Naive thymus-derived CD4-positive, alpha-beta T cell (primary cell): Measurements from ENCODE around the gene BCL2. TPM values are rescaled to one million over a fixed set of nuclear protein-coding genes. Genes with fewer than 3 reads are reported as not detected.

Experiments used
- ATAC-seq: fragments of 150-1000 bp; cut with Tn5 transposase; 2 replicates; pipeline ENCODE4 v1.10.0; 2021; ENCODE audit warnings: mild to moderate bottlenecking, moderate library complexity
- CTCF ChIA-PET: fragments of 350-600 bp; sonication (Branson Sonifier 250); formaldehyde crosslinking; loops from one replicate; lab custom pipeline; 2021; ENCODE audit warnings: antibody characterized with exemption; lab: Charles Lee
- POLR2A ChIA-PET: fragments of 350-600 bp; sonication (Branson Sonifier 250); formaldehyde crosslinking; loops from one replicate; lab custom pipeline; 2021; ENCODE audit warnings: antibody characterized with exemption, inconsistent platforms; lab: Charles Lee
- DNase-seq, 9 donors: peaks; one replicate each; pipeline versions ENCODE4 v3.0.0 to v3.0.0-alpha.2; 2020 to 2022; ENCODE audit warnings: mixed read lengths in 1 of 9
- H3K27ac ChIP-seq: one replicate; pipeline ENCODE4 v1.7.0; 2013; ENCODE audit warnings: mild to moderate bottlenecking, low read depth, low read length, moderate library complexity
- H3K27me3 ChIP-seq, 2 donors: one replicate each; pipeline ENCODE4 v1.7.0; 2013; ENCODE audit warnings: low read length in 2 of 2, mild to moderate bottlenecking in 2 of 2, moderate library complexity in 2 of 2; ENCODE audit not compliant: control insufficient read depth in 2 of 2, insufficient read depth in 2 of 2
- H3K36me3 ChIP-seq, 3 experiments: 1 replicate in 2 of 3; 2 replicates in 1 of 3; pipeline ENCODE4 v1.7.0; 2013; ENCODE audit warnings: low read length in 3 of 3, mild to moderate bottlenecking in 3 of 3, moderate library complexity in 1 of 3; ENCODE audit not compliant: insufficient read depth in 3 of 3, control insufficient read depth in 2 of 3
- H3K4me1 ChIP-seq, 2 donors: one replicate each; pipeline ENCODE4 v1.7.0; 2013; ENCODE audit warnings: low read length in 2 of 2, mild to moderate bottlenecking in 2 of 2, moderate library complexity in 1 of 2; ENCODE audit not compliant: control insufficient read depth in 2 of 2, insufficient read depth in 2 of 2
- H3K4me3 ChIP-seq: 2 replicates; pipeline ENCODE4 v1.7.0; 2013; ENCODE audit warnings: mild to moderate bottlenecking, low read length
- H3K9me3 ChIP-seq, 3 experiments: 1 replicate in 2 of 3; 2 replicates in 1 of 3; pipeline ENCODE4 v1.7.0; 2013; ENCODE audit warnings: low read length in 3 of 3; ENCODE audit not compliant: control insufficient read depth in 2 of 3
- H3K27ac Mint-ChIP-seq, 9 donors: one replicate each; pipeline ENCODE4 v1.8.0; 2020 to 2022; ENCODE audit warnings: mixed read lengths in 9 of 9, mild to moderate bottlenecking in 8 of 9, moderate library complexity in 5 of 9, inconsistent platforms in 2 of 9
- H3K27me3 Mint-ChIP-seq, 5 donors: one replicate each; pipeline ENCODE4 v1.8.0; 2021 to 2022; ENCODE audit warnings: mixed read lengths in 5 of 5, mild to moderate bottlenecking in 1 of 5
- H3K36me3 Mint-ChIP-seq, 5 donors: one replicate each; pipeline ENCODE4 v1.8.0; 2020 to 2022; ENCODE audit warnings: mixed read lengths in 5 of 5, mild to moderate bottlenecking in 3 of 5, inconsistent platforms in 1 of 5
- H3K4me1 Mint-ChIP-seq, 7 donors: one replicate each; pipeline ENCODE4 v1.8.0; 2020 to 2022; ENCODE audit warnings: mixed read lengths in 7 of 7, mild to moderate bottlenecking in 3 of 7, inconsistent platforms in 1 of 7
- H3K4me3 Mint-ChIP-seq, 10 donors: one replicate each; pipeline ENCODE4 v1.8.0; 2020 to 2022; ENCODE audit warnings: mild to moderate bottlenecking in 10 of 10, mixed read lengths in 10 of 10, moderate library complexity in 6 of 10, inconsistent platforms in 2 of 10
- H3K9me3 Mint-ChIP-seq, 11 donors: one replicate each; pipeline ENCODE4 v1.8.0; 2020 to 2022; ENCODE audit warnings: mixed read lengths in 11 of 11, mild to moderate bottlenecking in 4 of 11, inconsistent platforms in 1 of 11, moderate library complexity in 1 of 11
- intact Hi-C, 2 donors: fragments of 100-400 bp; cut with micrococcal nuclease; formaldehyde crosslinking; loops; one replicate each; pipeline ENCODE4 v1.15.1; 2023
- polyA plus RNA-seq, 2 donors: library from polyadenylated mRNA; unstranded; fragments of 300-500 nt; fragmentation: Illumina TruSeq; gene quantifications; one replicate each; pipeline ENCODE4 v1.2.3, GENCODE V29; 2021
- total RNA-seq, 6 experiments: library from RNA in 5 of 6; stranded (reverse) in 5 of 6; gene quantifications; 1 replicate in 5 of 6; 2 replicates in 1 of 6; pipeline ENCODE4 v1.2.3 and lab custom pipeline; 2021 to 2026

Gene BCL2
- total and polyA plus RNA-seq, 7 experiments from 2014 or later: 32.7 to 154 (median 40.1) TPM

- CTCF ChIA-PET: interaction anchor here (0.6 to 2.2 kb wide), 3 partner anchors 15 to 147 kb away, joined by 3 to 10 read pairs (median 3); no protein-coding TSS in a partner anchor
- peaks cover 3 to 58% (median 37%) of the 10 kb centered on the region in 5 donors for H3K36me3 Mint-ChIP-seq
- Histone ChIP-seq H3K27me3 (no peaks in the 10 kb centered on the region), H3K36me3 (peaks cover 0 to 6% (median 5%) of the 10 kb centered on the region in 3 experiments), H3K4me1 (peaks cover 66 to 67% of the 10 kb centered on the region in 2 donors), H3K4me3 (no peak overlapping the region), H3K27ac (peak overlapping the region; percentile 53), H3K9me3 (no peaks in the 10 kb centered on the region)
- intact Hi-C loops: loop anchor here (1.0 to 5.0 kb wide), 3 partner anchors 10 to 146 kb away; no protein-coding TSS in a partner anchor
- peak overlapping the region; percentile 26 to 95 (median 71) for H3K27ac Mint-ChIP-seq
- H3K4me1 Mint-ChIP-seq: peaks cover 69 to 97% (median 94%) of the 10 kb centered on the region in 7 donors
- peak overlapping the region in 7 of 10 donors; percentile 25 to 80 (median 56) for H3K4me3 Mint-ChIP-seq
- no peaks in the 10 kb centered on the region for H3K27me3 Mint-ChIP-seq
- POLR2A ChIA-PET: interaction anchor here (0.5 to 6.0 kb wide), 10 partner anchors 8 to 108 kb away, joined by 3 to 44 read pairs (median 4); no protein-coding TSS in a partner anchor
- ATAC-seq (no peak), DNase-seq (no peak)
- H3K9me3 Mint-ChIP-seq: no peaks in the 10 kb centered on the region
Measured at GRCh38 chr18:63302636-63303405, 16.7 kb downstream of the BCL2 start.

- POLR2A ChIA-PET: interaction anchor here (0.6 to 6.0 kb wide), 11 partner anchors 9 to 141 kb away, joined by 3 to 44 read pairs (median 5); no protein-coding TSS in a partner anchor
- intact Hi-C loops: loop anchor here in 1 of 2 donors (5.0 kb wide), 1 partner anchor 145 kb away; no protein-coding TSS in a partner anchor
Measured at GRCh38 chr18:63302220-63302619, 17.3 kb downstream of the BCL2 start.

GRCh38 chr18:63301434-63301833 lies 18.1 kb downstream of the BCL2 start:
- no peaks in the 10 kb centered on the region for H3K9me3 Mint-ChIP-seq
- Histone ChIP-seq H3K36me3 (peaks cover 0 to 18% (median 5%) of the 10 kb centered on the region in 3 experiments), H3K27me3 (no peaks in the 10 kb centered on the region), H3K4me1 (peaks cover 61 to 68% of the 10 kb centered on the region in 2 donors), H3K9me3 (no peaks in the 10 kb centered on the region), H3K4me3 (no peak overlapping the region), H3K27ac (peak overlapping the region; percentile 16)
- peaks cover 3 to 59% (median 30%) of the 10 kb centered on the region in 5 donors for H3K36me3 Mint-ChIP-seq
- no peak for DNase-seq
- peak overlapping the region in 6 of 9 donors; percentile 23 to 95 (median 90) for H3K27ac Mint-ChIP-seq
- ATAC-seq: peak; percentile 64
- peaks cover 62 to 87% (median 86%) of the 10 kb centered on the region in 7 donors for H3K4me1 Mint-ChIP-seq
- intact Hi-C loops: loop anchor here in 1 of 2 donors (5.0 kb wide), 1 partner anchor 144 kb away; no protein-coding TSS in a partner anchor
- H3K27me3 Mint-ChIP-seq: no peaks in the 10 kb centered on the region
- H3K4me3 Mint-ChIP-seq: peak overlapping the region in 5 of 10 donors; percentile 5 to 67 (median 37)
- ChIA-PET CTCF (interaction anchor here (0.6 to 2.2 kb wide), 5 partner anchors 10 to 169 kb away, joined by 3 to 10 read pairs (median 4); no protein-coding TSS in a partner anchor), POLR2A (interaction anchor here (0.5 to 6.0 kb wide), 12 partner anchors 10 to 149 kb away, joined by 3 to 44 read pairs (median 4); no protein-coding TSS in a partner anchor)

More at GRCh38 chr18:63302220-63302619, 17.3 kb downstream of the BCL2 start:
- Mint-ChIP-seq H3K36me3 (peaks cover 3 to 59% (median 33%) of the 10 kb centered on the region in 5 donors), H3K27me3 (no peaks in the 10 kb centered on the region), H3K27ac (peak overlapping the region; percentile 26 to 95 (median 71)), H3K4me1 (peaks cover 66 to 95% (median 91%) of the 10 kb centered on the region in 7 donors), H3K9me3 (no peaks in the 10 kb centered on the region), H3K4me3 (peak overlapping the region in 7 of 10 donors; percentile 37 to 80 (median 56))
- ATAC-seq: no peak
- H3K36me3 ChIP-seq: peaks cover 0 to 12% (median 5%) of the 10 kb centered on the region in 3 experiments
- H3K27ac ChIP-seq: peak overlapping the region; percentile 53
- H3K4me1 ChIP-seq: peaks cover 62 to 68% of the 10 kb centered on the region in 2 donors
- no peaks in the 10 kb centered on the region for H3K9me3 ChIP-seq
- CTCF ChIA-PET: interaction anchor here (0.6 to 2.2 kb wide), 5 partner anchors 15 to 170 kb away, joined by 3 to 10 read pairs (median 3); no protein-coding TSS in a partner anchor
- H3K27me3 ChIP-seq: no peaks in the 10 kb centered on the region
- DNase-seq: no peak
- H3K4me3 ChIP-seq: no peak overlapping the region

GRCh38 chr18:63299837-63300745 lies 19.5 kb downstream of the BCL2 start:
- peaks cover 9 to 65% (median 36%) of the 10 kb centered on the region in 5 donors for H3K36me3 Mint-ChIP-seq
- Histone ChIP-seq H3K4me1 (peaks cover 59 to 68% of the 10 kb centered on the region in 2 donors), H3K36me3 (peaks cover 5 to 26% (median 5%) of the 10 kb centered on the region in 3 experiments), H3K9me3 (no peaks in the 10 kb centered on the region), H3K4me3 (no peak overlapping the region), H3K27me3 (no peaks in the 10 kb centered on the region), H3K27ac (peak overlapping the region; percentile 57)
- H3K4me3 Mint-ChIP-seq: peak overlapping the region; percentile 25 to 78 (median 63)
- ATAC-seq (peak; percentile 52), DNase-seq (peak in 1 of 9 donors; percentile 36)
- peaks cover 0 to 2% (median 0%) of the 10 kb centered on the region in 11 donors for H3K9me3 Mint-ChIP-seq
- peak overlapping the region; percentile 55 to 95 (median 89) for H3K27ac Mint-ChIP-seq
- no peaks in the 10 kb centered on the region for H3K27me3 Mint-ChIP-seq
- ChIA-PET CTCF (interaction anchor here (1.4 to 2.7 kb wide), 3 partner anchors 11 to 18 kb away, joined by 3 to 18 read pairs (median 11); no protein-coding TSS in a partner anchor), POLR2A (interaction anchor here (0.7 to 6.0 kb wide), 12 partner anchors 11 to 145 kb away, joined by 3 to 44 read pairs (median 10); partner anchors contain the start of gene BCL2)
- intact Hi-C loops: loop anchor here (1.0 to 5.0 kb wide), 3 partner anchors 9 to 143 kb away; no protein-coding TSS in a partner anchor
- H3K4me1 Mint-ChIP-seq: peaks cover 58 to 87% (median 86%) of the 10 kb centered on the region in 7 donors

GRCh38 chr18:63298400-63299365 lies 20.9 kb downstream of the BCL2 start:
- Mint-ChIP-seq H3K4me1 (peaks cover 57 to 78% (median 73%) of the 10 kb centered on the region in 7 donors), H3K4me3 (peak overlapping the region; percentile 39 to 78 (median 68)), H3K27me3 (no peaks in the 10 kb centered on the region), H3K27ac (peak overlapping the region; percentile 55 to 95 (median 89)), H3K9me3 (peaks cover 0 to 2% (median 0%) of the 10 kb centered on the region in 11 donors), H3K36me3 (peaks cover 9 to 62% (median 40%) of the 10 kb centered on the region in 5 donors)
- peak; percentile 50 for ATAC-seq
- H3K27me3 ChIP-seq: no peaks in the 10 kb centered on the region
- H3K4me3 ChIP-seq: no peak overlapping the region
- peak overlapping the region; percentile 32 for H3K27ac ChIP-seq
- peaks cover 5 to 26% (median 5%) of the 10 kb centered on the region in 3 experiments for H3K36me3 ChIP-seq
- no peaks in the 10 kb centered on the region for H3K9me3 ChIP-seq
- intact Hi-C loops: no loop called here
- POLR2A ChIA-PET: interaction anchor here (0.8 to 6.0 kb wide), 20 partner anchors 9 to 166 kb away, joined by 3 to 44 read pairs (median 4); partner anchors contain the start of gene BCL2
- peak in 3 of 9 donors; percentile 31 to 44 (median 36) for DNase-seq
- H3K4me1 ChIP-seq: peaks cover 49 to 59% of the 10 kb centered on the region in 2 donors
- CTCF ChIA-PET: interaction anchor here (0.7 to 2.7 kb wide), 11 partner anchors 9 to 166 kb away, joined by 3 to 18 read pairs (median 3); no protein-coding TSS in a partner anchor
